HG03159 (cell line): ENCODE measurements around the gene KRTAP10-12.
"Not testable (repeated sequence)": the region's sequence is repeated elsewhere in the genome, so short reads cannot be mapped to it uniquely, and the experiment has no call there.

Source experiments
- ATAC-seq: cut with Tn5 transposase; IDR thresholded peaks from one replicate; pipeline ENCODE4 v1.9.1; 2021; ENCODE audit warnings: mild to moderate bottlenecking, moderate library complexity; ENCODE audit not compliant: unreplicated experiment

The KRTAP10-12 gene, protein sequence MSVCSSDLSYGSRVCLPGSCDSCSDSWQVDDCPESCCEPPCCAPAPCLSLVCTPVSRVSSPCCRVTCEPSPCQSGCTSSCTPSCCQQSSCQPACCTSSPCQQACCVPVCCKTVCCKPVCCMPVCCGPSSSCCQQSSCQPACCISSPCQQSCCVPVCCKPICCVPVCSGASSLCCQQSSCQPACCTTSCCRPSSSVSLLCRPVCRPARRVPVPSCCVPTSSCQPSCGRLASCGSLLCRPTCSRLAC

DNA sequence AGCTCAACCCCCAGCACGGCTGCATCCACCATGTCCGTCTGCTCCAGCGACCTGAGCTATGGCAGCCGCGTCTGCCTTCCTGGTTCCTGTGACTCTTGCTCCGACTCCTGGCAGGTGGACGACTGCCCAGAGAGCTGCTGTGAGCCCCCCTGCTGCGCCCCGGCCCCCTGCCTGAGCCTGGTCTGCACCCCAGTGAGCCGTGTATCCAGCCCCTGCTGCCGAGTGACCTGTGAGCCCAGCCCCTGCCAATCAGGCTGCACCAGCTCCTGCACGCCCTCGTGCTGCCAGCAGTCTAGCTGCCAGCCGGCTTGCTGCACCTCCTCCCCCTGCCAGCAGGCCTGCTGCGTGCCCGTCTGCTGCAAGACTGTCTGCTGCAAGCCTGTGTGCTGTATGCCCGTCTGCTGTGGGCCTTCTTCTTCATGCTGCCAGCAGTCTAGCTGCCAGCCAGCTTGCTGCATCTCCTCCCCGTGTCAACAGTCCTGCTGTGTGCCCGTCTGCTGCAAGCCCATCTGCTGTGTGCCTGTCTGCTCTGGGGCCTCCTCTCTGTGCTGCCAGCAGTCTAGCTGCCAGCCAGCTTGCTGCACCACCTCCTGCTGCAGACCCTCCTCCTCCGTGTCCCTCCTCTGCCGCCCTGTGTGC, at the start of gene KRTAP10-12:
Gene KRTAP10-12 (plus strand): TSS at position 1 of the 639 bp plus-strand sequence. CDS start 30 bp downstream, at position 31.
- ATAC-seq: not testable (repeated sequence)

DNA sequence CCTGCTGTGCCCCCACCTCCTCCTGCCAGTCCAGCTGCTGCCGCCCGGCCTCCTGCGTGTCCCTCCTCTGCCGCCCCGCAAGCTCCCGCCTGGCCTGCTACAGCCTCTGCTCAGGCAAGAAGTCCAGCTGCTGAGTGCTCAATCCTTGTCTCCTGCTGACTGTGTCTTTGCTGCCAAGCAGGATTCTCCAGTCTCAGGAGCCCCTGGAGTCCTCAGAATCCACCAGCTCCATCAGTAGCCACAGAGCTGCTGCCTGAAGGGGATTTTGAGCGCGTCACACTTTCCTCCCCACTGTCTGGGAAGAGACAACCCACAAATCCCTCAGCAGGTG, 49.8 kb upstream of the KRTAP10-12 start:
- ATAC-seq: no peak

DNA sequence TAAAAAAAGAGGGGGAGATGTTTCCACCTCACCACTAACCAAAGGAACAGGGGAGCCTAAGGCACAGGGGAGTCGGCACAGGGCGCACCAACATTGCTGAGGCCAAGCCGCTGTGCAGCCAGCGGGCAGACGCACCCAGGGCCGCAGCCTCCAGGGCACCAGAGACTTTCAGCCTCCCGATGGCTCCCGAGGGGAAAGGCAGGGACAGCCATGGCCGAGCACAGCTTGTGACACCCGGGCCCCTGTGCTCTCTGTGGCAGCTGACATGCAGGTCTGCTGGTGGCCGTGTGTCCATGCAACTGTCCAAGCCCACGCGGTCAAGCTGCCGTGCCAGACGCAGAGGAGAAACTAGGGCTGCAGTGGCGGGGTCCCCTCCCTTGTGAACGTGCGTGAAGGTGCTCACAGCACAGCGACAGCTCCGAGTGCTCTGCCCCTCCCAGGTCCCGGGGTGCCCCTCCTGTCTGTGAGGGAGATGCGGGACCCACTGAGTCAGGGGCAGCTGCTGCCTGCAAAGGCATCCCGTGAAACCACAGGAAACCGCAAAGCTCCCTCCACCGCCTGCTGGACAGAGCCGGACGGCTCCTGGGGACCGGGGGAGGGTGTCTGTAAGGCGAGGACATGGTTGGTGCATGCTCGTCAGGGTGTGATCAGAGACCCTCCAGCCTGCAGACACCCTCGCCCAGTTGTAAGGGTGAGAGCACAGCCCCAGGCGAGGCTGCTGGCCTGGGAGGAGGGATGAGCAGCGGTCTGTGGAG, 48.2 kb upstream of the KRTAP10-12 start:
- ATAC-seq: no peak

DNA sequence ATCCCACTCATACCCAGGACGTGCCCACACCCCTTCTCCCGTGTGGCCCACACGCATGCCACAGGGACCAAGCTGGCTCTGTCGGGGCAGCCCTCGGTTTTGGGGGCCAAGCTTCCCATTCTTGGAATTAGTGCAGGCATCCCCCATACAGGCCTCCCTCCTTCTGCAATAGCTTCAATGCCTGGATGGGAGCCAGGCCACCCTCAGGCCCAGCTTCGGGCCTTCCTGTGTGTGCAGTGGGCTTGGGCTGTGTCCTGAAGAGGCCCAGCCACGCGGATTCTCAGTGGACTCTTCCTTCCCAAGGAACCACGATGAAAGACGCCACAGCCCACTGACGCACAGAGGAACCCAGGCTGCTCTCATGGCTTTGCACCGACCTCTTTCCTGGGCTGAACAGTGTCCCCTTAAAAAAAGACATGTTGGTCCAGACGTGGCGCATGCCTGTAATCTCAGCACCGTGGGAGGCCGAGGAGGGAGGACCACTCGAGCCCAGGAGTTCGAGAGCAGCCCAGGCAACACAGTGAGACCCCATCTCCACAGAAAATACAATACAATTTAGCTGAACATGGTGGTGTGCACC, 47.4 kb upstream of the KRTAP10-12 start:
- no peak for ATAC-seq

DNA sequence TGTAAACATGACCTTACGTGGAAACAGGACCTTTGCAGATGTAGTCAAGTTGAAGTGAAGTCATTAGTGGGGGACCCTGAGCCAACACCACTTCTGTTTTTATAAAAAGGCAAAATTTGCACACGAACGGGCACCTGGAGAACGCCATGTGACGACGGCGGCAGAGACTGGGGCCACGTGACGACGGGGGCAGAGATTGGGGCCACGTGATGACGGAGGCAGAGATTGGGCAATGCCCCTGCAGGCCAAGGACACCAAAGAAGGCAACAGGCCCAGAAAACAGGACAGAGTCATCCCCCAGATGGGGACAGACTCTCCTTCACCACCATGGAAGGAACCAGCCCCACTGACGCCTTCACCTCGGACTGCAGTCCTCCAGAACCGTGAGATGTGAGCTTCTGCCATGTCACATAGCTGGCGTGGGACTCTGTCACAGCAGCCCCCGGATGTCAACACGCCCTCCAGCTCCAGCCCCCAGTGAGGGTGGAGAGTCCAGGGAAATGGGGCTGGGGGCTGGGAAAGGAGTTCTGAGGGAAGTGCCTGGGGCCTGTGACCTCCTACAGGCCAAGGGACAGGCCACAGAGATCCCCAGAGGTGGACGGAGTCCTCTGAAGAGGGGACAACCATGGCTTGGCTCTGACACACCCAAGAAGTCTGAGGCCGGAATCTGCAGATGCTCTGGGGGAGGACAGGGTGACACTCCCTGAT, 46.6 kb upstream of the KRTAP10-12 start:
- ATAC-seq: no peak

DNA sequence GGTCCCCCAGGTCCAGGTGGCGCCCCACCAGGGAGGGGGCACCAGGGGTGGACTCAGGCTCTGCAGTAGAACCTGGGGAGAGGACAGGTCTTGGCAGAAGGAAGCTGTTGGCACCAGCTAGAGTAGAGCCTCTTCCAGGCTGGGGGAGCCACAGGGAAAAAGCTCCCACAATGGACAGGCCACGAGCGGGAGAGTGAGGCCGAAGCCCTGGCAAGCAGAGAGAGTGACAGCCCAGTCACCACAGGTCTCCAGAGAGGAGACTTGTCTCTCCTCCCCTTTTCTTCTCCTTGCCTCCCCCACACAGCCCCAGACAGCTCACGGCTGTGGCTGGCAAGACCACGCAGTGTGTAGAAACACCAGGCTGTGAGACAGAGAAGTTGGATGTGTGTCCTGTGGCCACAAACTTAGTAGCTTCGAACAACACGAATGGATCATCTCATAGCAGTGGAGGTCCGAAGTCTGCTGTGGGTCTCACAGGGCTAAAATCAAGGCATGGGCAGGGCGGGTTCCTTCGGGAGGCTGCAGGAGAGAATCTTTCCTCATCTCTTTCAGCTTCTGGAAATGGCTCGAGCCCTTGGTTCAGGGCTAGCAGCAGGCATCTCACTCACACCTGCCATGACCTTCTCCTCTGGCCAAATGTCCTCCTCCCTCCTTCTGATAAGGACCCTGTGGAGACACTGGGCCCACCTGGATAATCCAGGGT, 45.8 kb upstream of the KRTAP10-12 start:
- ATAC-seq: no peak

DNA sequence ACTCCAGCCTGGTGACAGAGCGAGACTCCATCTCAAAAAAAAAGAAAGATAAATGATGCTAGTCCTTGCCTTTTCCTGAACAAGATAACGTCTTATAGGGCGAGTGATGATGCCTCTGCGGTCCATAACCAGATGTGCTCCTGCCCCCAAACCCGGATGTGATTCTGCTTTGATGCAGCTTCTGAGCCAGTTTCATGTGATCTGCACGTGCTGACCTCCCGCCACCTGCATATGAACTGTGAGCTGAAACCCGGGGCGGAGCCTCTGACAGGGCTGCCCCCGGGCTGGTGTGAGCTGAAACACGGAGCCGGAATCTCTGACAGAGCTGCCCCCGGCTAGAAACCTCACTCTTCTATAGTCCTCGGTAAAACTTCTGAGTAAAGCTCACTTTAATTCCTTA, 43.8 kb upstream of the KRTAP10-12 start:
- no peak for ATAC-seq

DNA sequence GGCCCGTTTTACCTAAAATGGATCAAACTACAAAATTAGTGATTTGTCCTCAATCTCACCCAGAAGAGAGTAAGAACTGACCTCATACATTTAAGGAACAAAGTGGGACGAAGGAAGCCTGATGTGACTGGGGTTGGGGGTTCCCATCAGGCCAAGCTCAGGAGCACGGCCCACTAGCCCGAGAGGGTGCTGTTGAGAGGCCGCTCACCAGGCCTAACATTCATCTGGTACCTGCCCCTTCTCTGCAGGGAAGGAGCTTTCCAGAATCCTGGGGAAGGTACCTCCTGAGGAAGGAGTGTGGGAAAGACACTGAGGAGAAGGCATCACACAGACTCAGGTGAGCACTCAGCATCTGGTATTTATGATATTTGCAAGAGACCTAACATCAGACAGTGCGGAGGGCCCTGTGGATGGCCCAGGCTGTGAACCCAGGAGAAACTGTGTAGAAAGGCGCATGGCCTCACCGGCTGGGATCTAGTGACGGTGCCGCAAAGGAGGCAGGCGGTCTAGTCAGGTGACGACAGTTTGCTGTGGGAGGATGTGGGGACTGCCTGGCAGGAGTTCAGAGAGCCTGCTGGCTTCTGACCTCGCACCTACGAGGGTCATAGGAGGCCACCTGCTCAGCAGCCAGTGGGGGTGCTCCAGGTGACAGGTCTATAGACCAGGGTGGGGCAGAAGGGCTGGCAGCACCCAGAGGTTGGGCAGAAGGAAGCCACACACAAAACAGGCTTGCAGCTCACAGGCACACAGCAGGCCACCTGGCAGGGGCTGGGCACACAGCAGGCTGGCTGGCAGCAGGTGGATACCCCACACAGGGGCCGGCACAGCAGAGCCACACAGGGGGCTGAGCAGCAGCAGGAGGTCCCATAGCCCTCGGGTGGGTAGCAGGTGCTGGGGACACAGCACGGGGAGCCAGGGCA, 43.1 kb upstream of the KRTAP10-12 start:
- ATAC-seq: no peak

DNA sequence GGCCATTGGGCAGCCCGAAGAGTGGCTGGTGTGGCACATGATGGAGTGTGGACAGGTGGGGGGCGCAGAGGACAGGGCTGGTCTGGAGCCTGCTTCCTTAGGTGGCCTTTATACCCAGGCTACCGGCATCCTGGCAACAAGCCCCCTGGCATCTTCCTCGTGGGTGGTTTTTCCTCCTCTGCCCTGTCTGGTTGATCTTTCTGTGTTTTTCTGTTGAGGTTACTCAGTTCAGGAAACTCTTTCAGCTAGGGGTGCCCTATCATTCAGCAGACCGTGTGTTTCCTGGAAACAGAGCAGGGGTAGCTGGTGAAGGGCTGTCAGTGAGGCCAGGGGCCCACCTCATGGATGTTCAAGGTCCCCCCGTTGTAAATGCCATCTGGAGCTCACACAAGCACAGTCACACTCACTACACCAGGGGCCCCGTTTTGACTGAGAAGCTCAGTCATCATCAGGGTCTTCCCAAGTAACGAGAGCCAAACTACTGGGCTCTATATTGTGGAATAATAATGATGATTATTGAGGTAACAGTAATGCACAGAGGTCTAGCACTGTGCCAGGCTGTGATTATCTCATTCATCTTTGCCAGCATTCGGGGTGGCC, 42.3 kb upstream of the KRTAP10-12 start, which contains the start of gene KRTAP12-4:
Gene KRTAP12-4 (minus strand): TSS at position 84 of the 600 bp plus-strand sequence. CDS start 45 bp downstream, at position 39.
- no peak for ATAC-seq

DNA sequence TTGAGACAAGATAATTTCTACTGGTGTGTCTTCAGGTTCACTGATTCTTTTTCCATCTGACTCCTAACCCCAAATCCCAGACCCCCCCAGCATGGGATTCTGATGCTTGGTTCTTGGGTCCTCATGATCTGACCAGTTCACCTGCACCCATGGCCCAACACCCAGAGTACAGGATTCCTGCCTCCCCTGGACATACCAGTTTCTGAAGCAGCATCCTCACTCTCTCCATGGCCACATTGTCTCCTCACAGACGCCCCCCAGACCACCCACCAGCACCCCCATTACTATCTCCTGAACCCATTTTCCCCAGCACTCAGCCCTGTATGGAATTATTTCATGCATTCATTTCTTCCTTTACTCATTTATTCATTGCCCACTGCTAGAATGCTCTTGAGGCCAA, 40.1 kb upstream of the KRTAP10-12 start:
- ATAC-seq: no peak

DNA sequence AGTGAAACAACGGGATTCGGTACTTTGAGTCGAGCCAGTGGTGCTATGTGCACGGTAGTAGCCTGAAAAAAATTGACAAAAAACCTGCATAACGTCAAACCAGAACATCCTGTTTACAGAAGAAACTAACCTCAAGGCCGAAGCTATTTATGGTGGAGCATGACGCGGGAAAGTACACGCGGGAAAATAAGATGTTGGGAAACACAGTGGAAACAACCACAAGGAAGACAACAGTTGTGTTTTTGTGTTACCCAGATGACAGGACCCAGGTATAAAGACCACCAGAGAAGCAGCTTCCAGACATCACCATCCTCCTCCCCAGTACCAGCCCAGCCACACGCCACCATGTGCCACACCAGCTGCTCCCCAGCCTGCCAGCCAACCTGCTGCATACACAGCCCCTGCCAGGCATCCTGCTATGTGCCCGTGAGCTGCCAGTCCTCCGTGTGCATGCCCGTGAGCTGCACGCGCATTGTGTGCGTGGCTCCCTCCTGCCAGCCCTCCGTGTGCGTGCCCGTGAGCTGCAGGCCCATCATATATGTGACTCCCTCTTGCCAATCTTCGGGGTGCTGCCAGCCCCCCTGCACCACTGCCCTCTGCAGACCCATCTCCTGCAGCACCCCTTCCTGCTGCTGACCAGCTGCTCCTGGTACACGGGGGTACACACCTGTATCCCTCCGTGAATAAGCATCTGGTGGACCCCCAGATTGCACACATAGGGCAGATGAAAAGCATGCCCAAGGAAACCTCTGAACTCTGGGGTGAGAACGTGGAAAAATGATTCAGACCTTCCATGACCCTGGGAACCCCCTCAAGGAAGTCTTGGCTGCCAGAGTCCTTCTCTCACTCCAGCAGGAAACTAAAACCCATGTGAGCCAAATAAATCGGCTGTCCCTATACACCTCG, 39.1 kb upstream of the KRTAP10-12 start, which contains the start of gene KRTAP12-3:
Gene KRTAP12-3 (plus strand): TSS at position 298 of the 906 bp plus-strand sequence. CDS start 48 bp downstream, at position 346.
- no peak for ATAC-seq

DNA sequence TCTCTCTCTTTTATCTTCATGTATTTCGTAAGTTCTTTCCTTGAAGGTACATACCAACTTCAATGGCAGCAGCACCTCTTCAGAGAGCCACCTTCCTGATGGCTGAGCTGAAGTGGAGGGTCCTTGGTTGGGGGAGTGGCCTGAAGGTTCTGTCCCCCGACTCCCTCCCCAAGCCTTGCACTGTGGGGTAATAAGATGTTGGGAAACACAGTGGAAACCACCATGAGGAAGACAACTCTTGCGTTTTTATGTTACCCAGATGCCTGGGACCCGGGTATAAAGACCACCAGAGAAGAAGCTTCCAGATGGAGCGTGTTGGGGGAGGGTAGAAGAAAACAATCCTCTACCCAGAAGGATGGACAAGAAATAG, 38.4 kb upstream of the KRTAP10-12 start:
- ATAC-seq: no peak

DNA sequence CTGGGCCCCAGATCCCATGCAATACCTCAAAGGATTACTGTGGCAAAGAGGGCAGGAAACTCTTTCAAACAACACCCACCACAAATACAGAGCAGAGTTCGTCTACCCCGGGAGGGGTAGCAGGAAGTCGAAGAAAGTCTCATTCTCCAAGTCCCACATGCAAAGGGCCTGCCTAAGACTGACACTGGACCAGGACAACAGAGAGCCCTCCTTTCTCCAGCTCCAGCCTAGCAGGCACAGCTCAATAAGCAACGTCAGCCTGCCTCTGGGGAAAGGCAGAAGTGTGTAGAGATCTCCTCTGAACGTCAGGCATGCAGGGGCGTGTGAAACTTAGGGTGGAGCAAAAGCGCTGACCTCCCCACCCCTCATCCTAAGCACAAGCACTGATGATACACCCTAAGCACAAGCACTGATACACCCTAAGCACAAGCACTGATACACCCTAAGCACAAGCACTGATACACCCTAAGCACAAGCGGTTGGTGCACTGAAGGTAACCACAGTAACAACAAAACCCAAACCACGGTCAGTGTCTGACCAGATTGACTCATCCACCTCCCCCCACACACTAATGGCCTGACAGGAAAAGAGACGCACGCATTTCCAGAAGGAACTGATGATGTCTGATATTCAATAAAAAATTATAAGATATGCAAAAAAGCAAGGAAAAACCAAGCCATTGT, 37.9 kb upstream of the KRTAP10-12 start:
- no peak for ATAC-seq

DNA sequence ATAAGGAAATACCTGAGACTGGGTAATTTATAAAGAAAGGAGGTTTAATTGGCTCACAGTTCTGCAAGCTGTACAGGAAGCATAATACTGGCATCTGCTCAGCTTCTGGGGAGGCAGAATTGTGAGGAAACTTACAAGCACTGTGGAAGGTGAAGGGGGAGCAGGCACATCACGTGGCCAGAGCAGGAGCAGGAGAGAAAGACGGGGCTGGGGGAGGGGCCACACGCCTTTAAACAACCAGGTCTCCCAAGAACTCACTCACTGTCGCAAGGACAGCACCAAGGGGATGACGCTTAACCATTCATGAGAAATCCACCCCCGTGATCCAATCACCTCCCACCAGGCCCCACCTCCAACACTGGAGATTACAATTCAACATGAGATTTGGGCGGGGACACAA, 35.4 kb upstream of the KRTAP10-12 start:
- ATAC-seq: not testable (repeated sequence)

DNA sequence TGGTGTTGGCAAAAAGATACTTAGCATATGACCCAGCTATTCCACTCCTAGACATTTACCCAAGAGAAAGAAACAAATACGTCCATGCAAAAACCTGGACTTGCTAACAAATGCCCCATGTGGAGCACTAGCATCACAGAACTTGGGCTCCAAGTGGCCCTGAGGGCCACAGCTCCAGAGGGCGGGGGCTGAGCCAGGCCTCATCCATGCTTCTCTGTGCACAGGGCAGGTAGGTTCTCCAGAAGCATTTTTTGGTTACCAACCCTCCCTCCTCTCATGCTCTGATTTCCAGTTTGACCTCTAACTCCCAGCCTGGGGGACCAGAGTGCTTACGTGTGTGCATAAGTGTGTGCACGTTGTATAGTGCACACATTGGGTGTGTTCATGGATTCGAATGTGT, 32.3 kb upstream of the KRTAP10-12 start:
- ATAC-seq: no peak

DNA sequence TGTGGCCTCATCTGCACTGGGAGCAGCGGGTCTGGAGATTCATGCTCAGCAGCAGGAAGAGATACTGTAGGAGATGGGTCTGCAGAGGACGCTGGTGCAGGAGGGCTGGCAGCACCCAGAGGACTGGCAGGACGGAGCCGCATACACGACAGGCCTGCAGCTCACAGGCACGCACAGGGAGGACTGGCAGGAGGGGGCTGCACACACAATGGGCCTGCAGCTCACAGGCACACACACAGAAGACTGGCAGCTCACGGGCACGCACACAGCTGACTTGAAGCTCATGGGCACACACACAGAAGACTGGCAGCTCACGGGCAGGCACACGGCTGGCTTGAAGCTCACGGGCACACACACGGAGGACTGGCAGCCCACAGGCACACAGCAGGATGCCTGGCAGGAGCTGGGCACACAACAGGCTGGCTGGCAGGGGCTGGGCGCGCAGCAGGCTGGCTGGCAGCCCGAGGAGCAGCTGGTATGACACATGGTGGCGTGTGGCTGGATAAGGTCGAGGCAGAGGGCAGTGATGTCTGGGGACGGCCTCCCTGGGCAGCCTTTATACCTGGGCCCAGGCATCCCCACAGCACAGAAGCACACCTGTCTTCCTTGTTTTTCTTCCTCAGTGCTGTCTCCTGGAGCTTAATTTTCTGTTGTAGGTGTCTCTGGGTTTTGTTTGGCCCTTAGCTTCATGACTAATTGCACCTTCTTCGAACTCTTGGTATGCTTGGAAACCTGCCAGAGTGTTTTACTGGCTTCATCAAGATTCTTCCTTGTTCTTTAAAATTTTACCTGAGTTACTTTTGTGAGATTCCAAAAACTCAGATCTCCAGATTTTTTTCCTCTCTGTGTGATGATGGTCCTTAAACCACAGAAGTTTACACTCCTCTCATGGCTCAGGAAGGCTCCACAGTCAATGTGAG, 30.3 kb upstream of the KRTAP10-12 start, which contains the start of gene KRTAP12-2:
Gene KRTAP12-2 (minus strand): TSS at position 527 of the 920 bp plus-strand sequence. CDS start 41 bp downstream, at position 486.
- ATAC-seq: no peak
